Fibroblast of the aortic adventitia (primary cell): ENCODE results near the gene GALNT13. TPM values are rescaled to one million over a fixed set of nuclear protein-coding genes. Genes with fewer than 3 reads are reported as not detected.

Experiments
- DNase-seq: peaks from one replicate; pipeline ENCODE4 v3.0.0-alpha.2; 2010; ENCODE audit warnings: low read depth
- H3K4me3 ChIP-seq: 2 replicates; pipeline ENCODE4 v1.5.1; 2011; ENCODE audit warnings: low read depth, mild to moderate bottlenecking, control low read depth, low read length, moderate library complexity
- total RNA-seq: library from RNA; depleted of rRNA; stranded (reverse); fragments of >200 nt; gene quantifications from 2 replicates; pipeline ENCODE4 v1.2.3, GENCODE V29; 2012; ENCODE audit warnings: low replicate concordance
- TF ChIP-seq, protein P1 (sequence below): IDR thresholded peaks from 2 replicates; pipeline ENCODE4 v1.5.1; 2011; ENCODE audit warnings: mild to moderate bottlenecking, low read length, control low read depth, inconsistent platforms; ENCODE audit not compliant: insufficient read depth

The GALNT13 gene
- total RNA-seq, 1 donor: 0.45 TPM

GRCh38 chr2:153940511-153940910, 68.8 kb downstream of the GALNT13 start:
- peak; percentile 1 for DNase-seq
- TF ChIP-seq, protein P1, sequence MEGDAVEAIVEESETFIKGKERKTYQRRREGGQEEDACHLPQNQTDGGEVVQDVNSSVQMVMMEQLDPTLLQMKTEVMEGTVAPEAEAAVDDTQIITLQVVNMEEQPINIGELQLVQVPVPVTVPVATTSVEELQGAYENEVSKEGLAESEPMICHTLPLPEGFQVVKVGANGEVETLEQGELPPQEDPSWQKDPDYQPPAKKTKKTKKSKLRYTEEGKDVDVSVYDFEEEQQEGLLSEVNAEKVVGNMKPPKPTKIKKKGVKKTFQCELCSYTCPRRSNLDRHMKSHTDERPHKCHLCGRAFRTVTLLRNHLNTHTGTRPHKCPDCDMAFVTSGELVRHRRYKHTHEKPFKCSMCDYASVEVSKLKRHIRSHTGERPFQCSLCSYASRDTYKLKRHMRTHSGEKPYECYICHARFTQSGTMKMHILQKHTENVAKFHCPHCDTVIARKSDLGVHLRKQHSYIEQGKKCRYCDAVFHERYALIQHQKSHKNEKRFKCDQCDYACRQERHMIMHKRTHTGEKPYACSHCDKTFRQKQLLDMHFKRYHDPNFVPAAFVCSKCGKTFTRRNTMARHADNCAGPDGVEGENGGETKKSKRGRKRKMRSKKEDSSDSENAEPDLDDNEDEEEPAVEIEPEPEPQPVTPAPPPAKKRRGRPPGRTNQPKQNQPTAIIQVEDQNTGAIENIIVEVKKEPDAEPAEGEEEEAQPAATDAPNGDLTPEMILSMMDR: no peak

GRCh38 chr2:153944800-153945199, 73.1 kb downstream of the GALNT13 start:
- TF ChIP-seq, protein P1: no peak
- no peak for DNase-seq
- H3K4me3 ChIP-seq: no peak overlapping the region

More at GRCh38 chr2:153940511-153940910, 68.8 kb downstream of the GALNT13 start:
- no peak overlapping the region for H3K4me3 ChIP-seq

DNA sequence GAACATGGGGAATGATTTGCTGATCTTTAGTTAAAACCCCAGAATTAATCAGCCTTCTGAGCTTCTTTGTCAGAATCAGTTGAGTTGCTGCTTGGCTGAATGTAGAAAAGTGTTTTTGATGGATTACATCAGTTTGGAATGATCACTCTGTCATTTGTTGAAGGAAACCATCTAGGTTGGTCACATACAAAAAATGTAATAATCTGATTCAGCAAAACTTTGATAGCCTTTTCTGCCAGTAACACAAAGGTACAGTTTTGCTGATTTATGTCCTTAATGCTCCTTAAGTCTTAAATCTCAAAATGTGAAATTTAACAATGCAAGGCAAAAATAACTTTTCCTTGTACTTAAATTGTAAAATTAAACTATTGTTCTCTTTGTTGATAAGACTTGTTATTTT, 74.3 kb downstream of the GALNT13 start:
- TF ChIP-seq, protein P1: no peak

DNA sequence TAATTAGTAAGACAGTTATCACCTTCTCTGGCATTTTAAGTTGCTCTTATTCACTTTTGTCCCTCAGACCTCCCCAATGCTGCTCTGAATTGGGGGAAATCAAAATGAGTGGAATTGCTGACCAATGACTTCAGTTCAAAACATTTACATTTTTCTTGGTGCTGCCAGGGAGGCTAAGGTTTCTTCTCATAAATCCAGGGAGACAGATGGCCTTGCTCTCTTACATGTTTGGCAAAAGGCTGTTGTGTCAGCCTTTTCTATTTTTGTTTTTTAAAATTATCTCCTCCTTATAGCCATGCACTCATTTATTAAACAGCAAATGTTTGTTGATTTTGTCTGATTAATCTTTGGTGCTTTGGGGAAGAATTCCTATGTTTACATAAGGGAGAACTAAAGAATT, 82.0 kb downstream of the GALNT13 start:
- DNase-seq: no peak

More for the DNA sequence above, 74.3 kb downstream of the GALNT13 start:
- no peak overlapping the region for H3K4me3 ChIP-seq
- DNase-seq: no peak

GRCh38 chr2:153963256-153963655, 91.5 kb downstream of the GALNT13 start:
- no peak for DNase-seq
- H3K4me3 ChIP-seq: no peak overlapping the region
- TF ChIP-seq, protein P1: no peak

More for the DNA sequence above, 82.0 kb downstream of the GALNT13 start:
- no peak overlapping the region for H3K4me3 ChIP-seq
- TF ChIP-seq, protein P1: no peak

- H3K4me3 ChIP-seq: no peak overlapping the region
- no peak for DNase-seq
- TF ChIP-seq, protein P1: no peak
Measured at GRCh38 chr2:153967248-153967973, 95.7 kb downstream of the GALNT13 start.

- H3K4me3 ChIP-seq: no peak overlapping the region
- TF ChIP-seq, protein P1: no peak
- no peak for DNase-seq
Measured at GRCh38 chr2:153971250-153971649, 99.5 kb downstream of the GALNT13 start.
